HG03045 (cell line): ENCODE data around the gene NDUFV2.
A peak's percentile ranks its signal among the peaks of the same experiment; 100 is the strongest.
"Not testable (repeated sequence)": the region's sequence is repeated elsewhere in the genome, so short reads cannot be mapped to it uniquely, and the experiment has no call there.

Source experiments
- ATAC-seq: cut with Tn5 transposase; IDR thresholded peaks from one replicate; pipeline ENCODE4 v1.9.1; 2021; ENCODE audit warnings: mild to moderate bottlenecking, moderate library complexity; ENCODE audit not compliant: unreplicated experiment

NDUFV2 gene

DNA sequence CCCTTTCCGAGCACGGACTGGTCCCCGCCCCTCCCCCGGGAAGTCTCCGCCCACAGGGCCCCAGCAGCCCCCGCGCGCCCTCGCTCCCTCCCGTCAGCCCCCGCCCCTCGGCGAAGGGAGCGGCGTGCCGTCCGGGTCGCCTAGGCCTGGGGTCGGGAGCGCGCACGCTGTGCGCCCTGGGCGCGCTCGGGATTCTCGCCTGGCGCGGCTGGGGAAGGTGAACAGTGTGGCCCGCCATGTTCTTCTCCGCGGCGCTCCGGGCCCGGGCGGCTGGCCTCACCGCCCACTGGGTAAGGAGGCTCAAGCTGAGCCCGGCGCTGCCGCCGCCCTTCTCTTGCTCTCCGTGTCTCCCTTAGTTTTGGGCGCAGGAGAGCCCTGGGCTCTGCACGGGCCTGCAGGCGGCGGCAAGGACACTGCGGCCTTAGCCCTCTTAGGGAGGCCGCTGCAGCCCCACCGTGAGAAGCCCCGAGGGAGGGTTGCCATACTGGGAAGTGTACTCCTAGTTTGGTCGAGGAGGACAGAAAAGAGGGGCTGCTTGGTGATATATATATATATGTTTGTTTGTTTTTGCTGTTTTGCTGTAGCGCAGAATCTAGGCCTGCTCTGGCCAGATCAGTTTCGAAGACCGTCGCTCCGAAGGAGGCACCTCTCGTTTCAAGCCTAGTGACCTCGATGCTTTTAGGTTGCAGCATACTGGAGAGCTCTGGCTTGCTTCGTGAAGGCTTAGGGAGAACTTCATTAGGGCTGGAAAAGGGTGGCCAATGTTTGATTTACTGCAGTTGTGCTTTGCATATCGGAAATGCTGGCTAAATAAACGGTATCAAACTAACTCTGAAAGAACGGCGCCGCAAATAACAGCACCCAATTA lies at the start of gene NDUFV2:
Gene NDUFV2, plus strand, starts transcription at position 192 of the 868 bp plus-strand sequence. Its CDS starts 45 bp downstream, at position 237.
- ATAC-seq = peak; percentile 94

DNA sequence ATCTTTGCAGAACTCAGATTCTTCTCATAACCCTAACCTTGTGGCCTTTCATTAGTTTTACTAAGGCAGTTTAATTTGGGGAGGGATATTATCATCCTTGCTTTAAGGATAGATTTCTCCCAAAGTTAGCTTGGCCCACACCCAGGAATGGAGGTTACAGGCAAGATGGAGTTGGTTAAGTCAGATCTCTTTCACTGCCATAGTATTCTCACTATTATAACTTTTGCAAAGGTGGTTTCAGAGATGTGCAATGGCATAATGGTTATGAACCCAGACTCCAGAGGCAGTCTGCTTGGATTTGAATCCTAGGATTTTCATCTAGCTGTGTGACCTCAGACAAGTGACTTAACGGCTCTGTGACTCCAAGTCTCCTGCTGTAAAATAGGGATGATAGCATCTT lies 48.7 kb upstream of the NDUFV2 start:
- ATAC-seq = no peak

DNA sequence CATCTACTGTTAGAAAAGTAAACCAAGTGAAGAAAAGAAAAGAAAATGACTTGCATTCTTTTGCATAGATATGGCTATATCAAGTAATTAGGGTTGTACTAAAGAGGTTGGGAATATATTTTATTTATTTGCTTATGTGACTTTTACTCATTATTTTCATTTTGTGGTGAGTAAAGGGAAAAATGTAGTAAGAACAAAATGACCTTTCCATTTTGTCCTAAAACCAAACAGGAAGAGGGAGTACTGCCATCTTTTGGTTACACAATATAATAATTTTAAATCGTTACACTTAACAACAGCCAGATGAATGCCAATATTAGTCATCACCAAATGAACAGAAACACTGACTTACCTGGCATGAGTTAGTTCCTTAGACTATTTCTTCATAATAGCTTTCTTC lies 47.3 kb upstream of the NDUFV2 start:
- ATAC-seq = no peak

DNA sequence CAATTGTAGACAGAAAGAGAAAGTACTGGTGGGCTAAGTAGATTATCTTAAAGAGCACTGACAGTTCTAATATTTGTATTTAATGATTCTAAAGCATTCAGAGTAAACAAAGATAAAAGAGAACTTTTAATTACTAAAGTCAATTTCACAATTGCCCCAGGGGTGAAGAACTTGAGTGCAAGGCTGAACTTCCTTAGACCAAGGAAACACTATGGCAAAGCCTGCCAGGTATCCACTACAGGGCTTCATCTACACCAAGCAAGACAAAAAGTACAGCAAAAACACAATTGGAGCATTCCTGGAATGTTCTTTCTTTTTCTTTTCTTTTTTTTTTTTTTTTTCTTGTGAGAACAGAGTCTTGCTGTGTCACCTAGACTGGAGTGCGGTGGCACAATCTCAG lies 46.9 kb upstream of the NDUFV2 start:
- no peak for ATAC-seq

DNA sequence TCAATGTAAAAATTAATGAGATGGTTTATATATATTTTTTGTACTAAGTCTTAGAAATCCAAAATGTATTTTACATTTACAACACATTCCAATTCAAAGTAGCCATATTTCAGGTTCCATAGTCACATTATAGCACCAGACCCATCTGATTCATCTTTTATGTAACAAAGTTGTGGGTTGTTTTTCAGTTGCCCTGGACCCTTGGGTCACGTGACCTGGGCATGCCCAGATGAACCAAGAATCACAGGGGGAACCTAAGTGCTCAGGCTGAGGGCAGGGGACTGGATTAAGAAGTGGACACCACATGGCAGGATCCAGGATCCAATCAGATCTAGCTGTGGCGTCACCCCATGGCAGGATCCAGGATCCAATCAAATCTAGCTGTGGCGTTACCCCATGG lies 44.9 kb upstream of the NDUFV2 start:
- no peak for ATAC-seq

DNA sequence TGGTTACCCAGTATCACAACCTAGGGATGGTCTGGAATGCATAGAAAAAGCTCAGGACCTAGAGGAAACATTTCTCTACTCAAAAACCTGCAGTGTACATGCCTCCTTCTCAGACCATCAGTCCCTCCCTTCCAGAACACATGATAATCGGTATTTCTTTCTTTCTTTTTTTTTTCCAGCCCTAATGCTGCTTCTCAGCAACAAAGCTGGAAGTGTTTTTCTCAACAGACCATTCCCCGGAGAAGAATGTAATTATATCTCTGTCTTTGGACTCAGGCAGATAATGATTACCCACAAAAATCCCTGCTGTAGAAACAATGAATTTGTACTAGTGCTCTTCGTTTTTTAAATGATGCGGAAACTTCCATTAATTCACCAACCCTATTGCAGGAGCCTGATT lies 44.1 kb upstream of the NDUFV2 start:
- ATAC-seq = no peak

DNA sequence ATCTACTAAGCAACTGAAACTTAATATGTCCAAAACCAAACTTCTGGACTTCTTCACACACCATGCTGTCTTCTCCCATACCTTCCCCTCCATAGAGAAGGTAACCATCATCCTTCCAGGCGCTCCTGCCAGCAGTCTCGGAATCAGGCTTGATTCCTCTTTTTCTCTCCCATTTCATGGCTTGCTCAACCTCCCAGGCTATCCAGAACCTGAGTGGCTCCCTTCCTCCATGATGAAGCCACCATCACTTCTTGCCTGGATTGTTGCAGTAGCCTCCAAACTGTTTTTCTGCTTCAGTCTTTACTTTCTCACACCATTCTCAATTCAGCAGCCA lies 40.1 kb upstream of the NDUFV2 start:
- ATAC-seq = no peak

DNA sequence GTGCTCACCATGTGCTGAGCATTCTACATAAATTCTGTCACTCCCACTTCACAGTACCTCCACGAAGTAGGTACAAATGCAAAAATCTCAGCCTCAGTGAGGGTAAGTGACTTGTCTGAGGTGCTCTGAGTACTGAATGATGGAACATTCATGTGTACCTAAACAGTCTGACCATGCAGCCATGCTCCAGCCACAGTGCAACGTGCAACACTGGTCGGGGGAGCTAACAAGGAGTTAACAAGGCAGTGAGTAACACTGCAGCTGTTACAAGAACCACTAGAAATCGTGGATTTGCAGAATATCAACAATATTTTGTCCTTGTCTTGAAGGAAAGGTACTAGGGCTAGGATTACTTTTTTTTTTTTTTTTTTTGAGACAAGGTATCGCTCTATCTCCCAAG lies 36.6 kb upstream of the NDUFV2 start:
- no peak for ATAC-seq

DNA sequence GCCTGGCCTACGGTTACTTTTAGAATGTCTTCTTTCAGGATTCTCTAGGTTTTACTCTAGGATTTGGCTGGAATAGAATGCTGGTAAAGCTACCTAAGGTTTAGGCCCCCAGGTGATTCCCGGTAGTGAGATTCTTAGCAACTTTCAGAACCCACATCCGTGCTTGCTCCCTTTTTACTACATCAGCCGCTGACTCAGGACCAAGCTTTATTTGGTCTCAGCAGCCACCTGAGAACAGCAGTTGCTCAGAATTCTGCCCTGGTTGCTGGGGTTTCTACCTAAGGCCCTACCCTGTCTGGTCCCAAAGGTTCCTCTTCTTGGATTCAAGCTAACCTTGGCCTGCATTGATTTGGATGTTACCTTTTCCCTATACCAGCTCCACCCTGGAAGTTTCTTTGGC lies 36.1 kb upstream of the NDUFV2 start:
- peak; percentile 32 for ATAC-seq

DNA sequence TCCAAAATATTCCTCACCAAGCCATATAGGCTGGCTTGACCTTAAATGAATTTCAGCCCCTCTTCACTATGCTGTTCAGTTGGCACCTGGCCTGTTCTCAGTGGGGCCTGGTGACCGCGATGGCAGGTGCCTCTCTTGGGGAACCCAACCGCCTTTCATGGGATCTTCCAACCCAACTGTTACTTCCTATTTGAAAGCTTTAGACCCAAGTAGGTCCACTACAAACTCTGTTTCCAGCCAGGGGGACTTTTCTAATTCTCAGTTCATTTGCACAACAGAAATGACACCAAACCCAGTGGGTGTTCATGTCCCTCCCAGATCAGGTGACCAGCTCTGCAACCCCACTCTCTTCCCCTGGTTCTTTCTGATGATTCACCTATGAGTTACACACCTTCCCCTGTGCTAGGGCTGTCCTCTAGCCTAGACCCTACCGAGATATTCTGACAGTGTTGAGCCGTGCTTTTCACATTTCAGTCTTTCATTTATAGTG lies 35.6 kb upstream of the NDUFV2 start:
- ATAC-seq = peak; percentile 69

DNA sequence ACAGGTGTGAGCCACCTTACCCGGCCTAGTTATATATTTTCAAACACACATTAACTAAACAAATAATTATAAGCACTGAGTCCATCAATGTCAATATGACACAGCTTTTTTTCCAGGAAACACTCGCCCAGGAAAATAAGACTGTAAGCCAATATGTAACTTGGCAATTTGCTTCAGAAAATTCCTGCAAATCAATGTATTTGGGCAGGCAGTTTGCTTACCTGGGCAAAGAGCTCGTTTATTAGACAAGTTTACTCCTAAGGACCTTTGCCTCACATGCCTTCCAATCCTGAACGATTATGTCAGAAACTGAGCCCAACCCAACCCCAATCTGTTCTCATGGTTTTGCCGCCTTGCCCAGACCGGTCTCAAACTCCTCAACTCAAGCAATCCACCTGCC lies 34.7 kb upstream of the NDUFV2 start:
- no peak for ATAC-seq

DNA sequence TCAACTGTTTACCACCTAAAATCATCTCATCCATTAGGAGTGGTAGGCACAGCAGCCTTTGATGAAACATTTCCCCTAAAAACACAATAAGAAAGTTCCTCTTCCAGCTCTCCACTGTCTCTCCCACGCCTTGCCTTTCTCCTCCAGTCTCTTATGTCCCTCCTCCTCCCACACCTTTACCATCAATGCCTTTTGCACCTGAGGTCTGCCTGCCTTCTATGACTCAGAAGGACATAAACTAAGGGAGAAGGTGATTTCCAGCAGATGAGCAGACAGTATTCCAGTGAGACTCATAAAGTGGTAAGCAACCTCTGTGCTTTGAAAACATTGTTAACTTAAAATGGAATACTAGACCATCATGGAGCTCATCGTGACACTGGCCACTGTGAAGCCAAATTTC lies 34.2 kb upstream of the NDUFV2 start:
- no peak for ATAC-seq

DNA sequence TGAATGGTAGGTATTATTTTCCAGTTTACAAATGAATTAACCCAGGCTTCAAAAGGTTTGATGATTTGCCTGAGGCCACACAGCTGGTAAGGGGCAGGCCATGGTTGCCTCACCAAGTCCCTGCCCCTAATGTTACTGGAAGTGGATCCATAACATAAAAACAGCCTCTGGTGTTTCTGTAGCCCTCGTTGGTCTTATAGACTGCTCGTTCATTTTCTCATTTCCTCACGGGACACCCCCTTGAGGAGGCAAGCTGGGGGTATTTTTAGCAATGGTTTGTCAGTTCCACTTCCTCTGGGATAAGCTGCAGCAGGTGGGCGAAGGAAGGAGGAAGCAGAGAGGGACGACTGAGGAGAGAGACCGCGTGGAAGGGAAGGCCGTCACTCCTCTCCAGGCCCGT lies 32.9 kb upstream of the NDUFV2 start:
- ATAC-seq = no peak

DNA sequence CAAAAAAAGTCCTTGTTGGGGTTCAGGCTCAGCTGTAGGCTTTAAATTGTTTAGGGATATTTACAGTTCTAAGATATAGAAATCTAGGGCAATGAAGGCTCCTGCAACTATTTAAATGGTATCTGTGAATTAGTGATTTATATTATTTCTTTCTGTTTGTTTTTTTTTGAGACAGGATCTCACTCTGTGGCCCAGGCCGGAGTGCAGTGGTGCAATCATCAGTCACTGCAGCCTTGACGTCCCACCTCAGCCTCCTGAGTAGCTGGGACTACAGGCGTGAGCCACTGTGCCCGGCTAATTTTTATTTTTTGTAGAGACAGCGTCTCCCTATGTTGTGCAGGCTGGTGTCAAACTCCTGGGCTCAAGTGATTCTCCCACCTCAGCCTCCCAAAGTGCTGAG lies 32.3 kb upstream of the NDUFV2 start:
- no peak for ATAC-seq

DNA sequence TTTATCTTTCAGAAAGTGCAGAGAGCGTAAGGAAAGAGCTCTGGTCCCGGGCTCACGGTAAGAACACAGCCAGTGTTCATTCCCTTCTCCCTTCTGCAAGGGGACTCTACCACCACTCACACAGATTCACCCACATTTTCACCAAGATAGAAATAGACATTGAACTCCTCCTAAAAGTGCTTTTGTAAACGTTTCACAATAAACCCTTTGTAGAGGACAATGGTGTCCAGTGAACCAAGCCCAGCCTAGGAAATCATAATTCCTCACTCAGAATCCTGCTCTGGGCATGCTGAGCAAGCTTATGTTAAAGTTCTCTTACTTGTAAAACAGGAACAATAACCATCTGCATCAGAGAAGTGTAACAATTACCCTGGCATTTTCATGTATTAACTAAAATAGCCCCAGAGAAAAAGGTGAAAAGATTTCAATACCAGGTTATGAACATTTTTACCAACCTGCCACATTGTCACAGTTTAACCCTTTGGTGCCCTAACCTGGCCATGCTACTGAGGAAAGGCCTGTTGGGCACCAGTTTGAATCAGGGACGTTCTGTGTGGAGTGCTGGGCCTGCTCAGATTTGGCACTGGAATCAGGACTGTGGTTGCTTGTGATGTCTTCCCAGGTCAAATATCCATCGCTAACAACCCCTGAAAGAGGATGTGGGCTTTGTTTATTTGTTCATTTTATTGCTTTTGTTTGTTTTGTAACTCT lies 22.5 kb upstream of the NDUFV2 start:
- ATAC-seq = no peak

DNA sequence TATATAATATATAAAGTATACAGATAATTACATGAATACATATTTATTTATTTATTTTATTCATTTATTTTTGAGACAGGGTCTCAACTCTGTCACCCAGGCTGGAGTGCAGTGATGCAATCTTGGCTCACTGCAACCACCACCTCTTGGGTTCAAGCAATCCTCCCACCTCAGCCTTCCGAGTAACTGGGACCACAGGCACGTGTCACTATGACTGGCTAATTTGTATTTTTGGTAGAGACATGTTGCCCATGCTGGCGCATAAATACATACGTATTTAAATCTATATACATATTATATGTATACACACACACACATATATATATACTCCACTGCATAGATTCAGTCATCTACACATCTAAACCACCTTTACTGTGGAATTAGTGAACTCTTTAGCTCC lies 20.6 kb upstream of the NDUFV2 start:
- ATAC-seq = no peak

DNA sequence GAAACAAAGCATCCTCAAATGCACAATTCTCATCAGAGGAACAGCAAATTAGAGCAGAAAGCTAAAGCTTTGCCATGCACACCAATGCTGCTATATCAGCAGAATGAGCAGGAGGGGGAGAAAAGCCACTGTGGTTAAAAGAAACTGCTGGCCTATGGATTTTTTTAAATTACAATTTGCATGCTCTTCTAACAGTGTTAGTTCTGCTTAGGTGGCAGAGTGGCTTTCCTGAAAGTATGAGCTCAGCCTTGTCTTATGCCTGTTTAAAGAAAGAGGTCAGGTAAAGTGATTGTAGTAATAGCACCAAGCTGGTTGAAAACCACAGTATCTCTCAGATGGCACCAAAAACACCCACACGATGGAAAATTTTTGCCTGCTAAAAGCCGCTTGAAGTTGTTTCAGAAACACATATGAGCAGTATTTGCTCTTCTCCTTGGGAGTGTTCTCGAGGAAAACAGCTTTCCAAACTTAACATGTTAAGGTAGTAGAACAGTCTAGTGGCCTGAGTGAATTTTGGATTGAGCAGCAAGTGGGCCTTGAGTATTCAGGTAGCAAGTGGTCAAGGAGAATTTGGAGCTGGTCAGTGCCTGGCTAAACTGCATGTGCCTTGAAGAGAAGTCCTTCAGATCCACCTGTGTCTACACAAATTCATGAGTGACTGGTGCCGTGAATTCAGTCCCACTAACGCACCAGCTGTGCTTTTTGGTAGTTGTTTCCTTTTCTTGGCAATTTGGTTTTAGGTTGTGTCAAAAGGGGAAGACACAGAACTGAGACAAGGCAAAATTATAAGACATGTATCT lies 19.6 kb upstream of the NDUFV2 start:
- peak; percentile 86 for ATAC-seq

DNA sequence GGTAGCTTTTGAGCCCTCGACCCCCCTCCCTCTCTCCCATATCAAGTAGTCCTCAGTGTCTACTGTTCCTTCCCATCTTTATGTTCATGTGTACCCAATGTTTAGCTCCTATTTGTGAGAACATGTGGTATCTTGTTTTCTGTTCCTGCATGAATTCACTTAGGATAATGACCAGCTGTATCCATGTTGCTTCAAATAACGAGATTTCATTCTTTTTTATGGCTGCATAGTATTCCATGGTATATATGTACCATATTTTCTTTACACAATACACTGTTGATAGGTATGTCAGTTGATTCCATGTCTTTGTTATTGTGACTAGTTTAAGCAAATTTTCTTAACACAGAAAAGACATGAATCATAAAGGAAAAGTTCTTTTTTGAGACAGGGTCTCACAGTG lies 16.5 kb upstream of the NDUFV2 start:
- no peak for ATAC-seq

DNA sequence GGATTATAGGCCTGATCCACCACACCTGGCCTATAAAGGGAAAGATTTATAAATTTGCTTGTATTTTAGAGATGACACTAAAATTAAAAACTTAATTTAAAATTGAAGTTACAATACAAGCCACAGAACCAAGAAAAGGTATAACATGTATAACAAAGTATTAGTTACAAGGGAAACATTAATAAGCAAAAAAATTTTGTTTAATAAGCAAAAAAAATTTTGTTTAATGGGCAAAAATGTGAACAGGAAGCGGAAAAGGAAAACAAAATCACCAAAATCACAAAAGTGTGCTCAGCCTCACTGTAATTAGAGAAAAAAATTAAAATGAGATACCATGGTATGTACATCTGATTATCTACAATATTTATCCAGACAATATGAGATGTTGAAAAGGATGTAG lies 15.9 kb upstream of the NDUFV2 start:
- no peak for ATAC-seq

DNA sequence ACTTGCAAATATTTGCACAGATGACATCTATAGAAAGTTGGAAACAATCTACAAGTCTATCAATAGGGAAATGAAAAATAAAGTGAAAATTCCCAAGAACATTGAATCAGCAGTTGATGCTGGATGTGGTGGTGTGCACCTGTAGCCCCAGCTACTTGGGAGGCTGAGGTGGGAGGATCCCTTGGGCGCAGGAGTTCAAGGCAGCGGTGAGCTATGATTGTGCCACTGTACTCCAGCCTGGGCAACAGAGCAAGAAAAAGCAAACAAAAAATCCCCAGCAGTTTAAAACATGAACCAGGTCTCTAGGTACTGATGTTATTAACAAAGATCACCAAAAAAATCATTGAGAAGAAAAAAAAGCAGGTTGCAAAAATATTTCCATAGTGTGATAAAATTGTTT lies 15.4 kb upstream of the NDUFV2 start:
- no peak for ATAC-seq

DNA sequence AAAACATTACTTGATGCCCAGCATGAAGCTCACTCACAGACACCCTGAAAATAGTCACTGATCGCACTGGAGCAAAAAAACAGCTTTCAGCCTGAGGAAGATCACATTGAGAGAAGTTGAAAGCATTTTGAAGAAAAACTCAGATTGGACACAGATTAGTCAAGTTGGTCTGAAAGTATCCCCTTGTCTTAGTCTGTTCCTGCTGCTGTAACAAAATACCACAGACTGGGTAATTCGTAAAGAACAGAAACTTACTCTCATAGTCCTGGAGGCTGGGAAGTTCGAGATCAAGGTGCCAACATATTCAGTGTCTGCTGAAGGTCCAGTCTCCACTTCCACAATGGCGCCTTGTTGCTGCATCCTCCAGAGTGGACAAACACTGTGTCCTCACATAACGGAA lies 14.2 kb upstream of the NDUFV2 start:
- ATAC-seq = no peak

DNA sequence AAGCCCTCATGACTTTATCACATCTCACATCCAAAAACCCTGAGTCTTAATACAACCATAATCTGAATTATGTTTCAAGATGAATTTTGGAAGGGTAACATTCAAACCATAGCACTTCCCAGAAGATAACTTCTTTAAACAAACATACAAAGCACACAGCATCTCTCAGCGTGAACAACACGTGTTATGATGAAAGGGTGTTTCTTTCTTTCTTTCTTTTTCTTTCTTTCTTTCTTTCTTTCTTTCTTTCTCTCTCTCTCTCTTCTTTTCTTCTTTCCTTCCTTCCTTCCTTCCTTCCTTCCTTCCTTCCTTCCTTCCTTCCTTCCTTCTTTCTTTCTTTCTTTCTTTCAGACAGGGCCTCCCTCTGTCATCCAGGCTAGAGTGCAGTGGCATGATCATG lies 13.8 kb upstream of the NDUFV2 start:
- ATAC-seq = not testable (repeated sequence)
